NT2/D1 (cell line): ENCODE data around the gene TMEM86A.

Experiments used
- DNase-seq: peaks from one replicate; pipeline ENCODE4 v3.0.0-alpha.2; 2011; ENCODE audit warnings: low read depth, low spot score
- H3K27me3 ChIP-seq: 2 replicates; pipeline ENCODE4 v1.6.0; 2011; ENCODE audit warnings: mild to moderate bottlenecking; ENCODE audit not compliant: insufficient read length, insufficient read depth
- H3K36me3 ChIP-seq: 2 replicates; pipeline ENCODE4 v1.6.1; 2011; ENCODE audit warnings: mild to moderate bottlenecking, low read length, mixed read lengths; ENCODE audit not compliant: insufficient read depth, insufficient read length
- H3K4me1 ChIP-seq: 2 replicates; pipeline ENCODE4 v1.5.1; 2011; ENCODE audit not compliant: insufficient read depth, insufficient read length
- H3K4me3 ChIP-seq: 2 replicates; pipeline ENCODE4 v1.5.1; 2011; ENCODE audit warnings: low read depth; ENCODE audit not compliant: insufficient read length
- H3K9ac ChIP-seq: 2 replicates; pipeline ENCODE4 v1.6.0; 2011; ENCODE audit warnings: low read depth; ENCODE audit not compliant: insufficient read length
- H3K9me3 ChIP-seq: 2 replicates; pipeline ENCODE4 v1.5.1; 2011; ENCODE audit warnings: mild to moderate bottlenecking, low read length; ENCODE audit not compliant: insufficient read depth
- SUZ12 ChIP-seq: IDR thresholded peaks from 2 replicates; pipeline ENCODE4 v1.6.1; 2011; ENCODE audit not compliant: insufficient read length, insufficient read depth; ENCODE audit errors: extremely low read depth
- YY1 ChIP-seq: IDR thresholded peaks from 2 replicates; pipeline ENCODE4 v1.6.1; 2011; ENCODE audit not compliant: insufficient read length, insufficient read depth
- ZNF274 ChIP-seq: IDR thresholded peaks from 2 replicates; pipeline ENCODE4 v1.6.1; 2011; ENCODE audit warnings: mild to moderate bottlenecking, low read depth, low read length

The TMEM86A gene

DNA sequence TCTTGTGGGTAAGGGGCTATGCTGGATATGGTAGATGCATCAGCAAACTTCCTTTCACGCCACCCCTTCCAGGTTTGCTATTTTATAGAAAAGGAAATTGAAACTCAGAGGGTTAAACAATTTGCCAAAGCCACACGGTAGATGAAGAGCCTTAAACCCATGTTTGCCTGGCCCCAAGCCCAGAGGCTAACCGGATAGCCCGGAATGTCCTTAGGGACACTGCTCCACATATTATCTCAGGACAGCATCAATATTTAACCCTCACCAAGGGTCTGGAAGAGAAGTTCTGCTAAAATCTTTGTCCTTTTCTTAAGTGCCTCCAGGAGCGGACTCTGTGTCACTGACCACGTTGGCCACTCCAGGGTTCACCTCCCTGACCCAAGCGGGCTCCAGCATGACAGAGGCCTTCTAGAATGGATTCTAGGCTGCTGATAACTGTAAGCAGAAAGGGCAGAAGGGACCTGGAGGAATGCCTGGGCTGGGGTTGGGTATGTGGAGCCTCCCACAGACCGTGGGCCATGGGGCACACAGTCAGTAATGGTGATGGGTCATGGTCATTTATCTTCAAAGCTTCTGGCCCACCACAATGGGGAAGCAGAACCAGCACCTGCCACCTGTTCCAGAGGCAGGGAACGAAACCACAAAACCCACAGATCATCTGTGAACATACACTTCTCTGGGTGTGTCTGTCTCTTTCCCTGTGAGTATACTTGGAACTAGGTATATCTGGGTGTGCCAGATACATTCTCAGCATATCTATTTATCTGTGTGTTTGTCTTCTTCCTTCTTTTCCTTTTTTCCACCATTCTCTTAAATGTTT lies 5.4 kb upstream of the TMEM86A start:
- no peaks in the 10 kb centered on the region for H3K36me3 ChIP-seq
- no peak for TF ChIP-seq ZNF274
- DNase-seq, result no peak
- H3K4me1 ChIP-seq, result no peaks in the 10 kb centered on the region
- H3K4me3 ChIP-seq, result no peak overlapping the region
- peaks cover 10% of the 10 kb centered on the region for H3K27me3 ChIP-seq
- H3K9ac ChIP-seq, result no peak overlapping the region
- no peaks in the 10 kb centered on the region for H3K9me3 ChIP-seq

GRCh38 chr11:18696638-18697225 lies 1.8 kb upstream of the TMEM86A start:
- DNase-seq, result no peak
- Histone ChIP-seq H3K36me3 (no peaks in the 10 kb centered on the region), H3K9ac (no peak overlapping the region), H3K4me3 (no peak overlapping the region), H3K4me1 (no peaks in the 10 kb centered on the region), H3K27me3 (peaks cover 22% of the 10 kb centered on the region), H3K9me3 (no peaks in the 10 kb centered on the region)
- TF ChIP-seq YY1 (no peak), ZNF274 (no peak), SUZ12 (no peak)

DNA sequence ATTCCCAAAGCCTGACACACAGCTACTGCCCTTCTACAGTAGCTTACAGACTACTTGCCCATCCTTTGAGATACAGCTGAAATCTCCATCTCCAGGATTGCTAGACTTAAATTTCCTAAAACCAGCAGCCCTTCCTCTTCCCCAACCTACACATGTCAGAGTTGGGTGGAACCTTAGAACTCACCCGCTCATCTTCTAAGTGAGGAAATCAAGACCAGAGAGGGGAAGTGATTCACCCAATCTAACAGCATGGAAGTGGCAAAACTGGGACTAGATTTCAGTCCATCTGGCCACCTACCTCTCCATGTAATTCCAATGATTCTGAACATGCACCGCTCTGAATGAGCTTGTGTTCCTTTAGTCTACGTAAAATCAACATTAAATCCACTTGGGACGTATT lies 1.0 kb upstream of the TMEM86A start:
- Histone ChIP-seq H3K9me3 (no peaks in the 10 kb centered on the region), H3K9ac (no peak overlapping the region), H3K27me3 (peaks cover 22% of the 10 kb centered on the region), H3K4me3 (no peak overlapping the region), H3K36me3 (no peaks in the 10 kb centered on the region), H3K4me1 (no peaks in the 10 kb centered on the region)
- TF ChIP-seq YY1 (no peak), SUZ12 (no peak), ZNF274 (no peak)
- DNase-seq, result no peak

GRCh38 chr11:18699269-18699596 lies 654 bp downstream of the TMEM86A start:
- no peaks in the 10 kb centered on the region for H3K9me3 ChIP-seq
- TF ChIP-seq YY1 (no peak), ZNF274 (no peak), SUZ12 (no peak)
- no peaks in the 10 kb centered on the region for H3K36me3 ChIP-seq
- no peaks in the 10 kb centered on the region for H3K4me1 ChIP-seq
- DNase-seq, result no peak
- H3K9ac ChIP-seq, result peak overlapping the region; percentile 42
- H3K4me3 ChIP-seq, result peak overlapping the region; percentile 40
- H3K27me3 ChIP-seq, result peaks cover 22% of the 10 kb centered on the region

- H3K9me3 ChIP-seq, result no peaks in the 10 kb centered on the region
- no peak for TF ChIP-seq SUZ12
- no peak for TF ChIP-seq YY1
- TF ChIP-seq ZNF274, result no peak
Measured at GRCh38 chr11:18699848-18700261, 1.3 kb downstream of the TMEM86A start.

DNA sequence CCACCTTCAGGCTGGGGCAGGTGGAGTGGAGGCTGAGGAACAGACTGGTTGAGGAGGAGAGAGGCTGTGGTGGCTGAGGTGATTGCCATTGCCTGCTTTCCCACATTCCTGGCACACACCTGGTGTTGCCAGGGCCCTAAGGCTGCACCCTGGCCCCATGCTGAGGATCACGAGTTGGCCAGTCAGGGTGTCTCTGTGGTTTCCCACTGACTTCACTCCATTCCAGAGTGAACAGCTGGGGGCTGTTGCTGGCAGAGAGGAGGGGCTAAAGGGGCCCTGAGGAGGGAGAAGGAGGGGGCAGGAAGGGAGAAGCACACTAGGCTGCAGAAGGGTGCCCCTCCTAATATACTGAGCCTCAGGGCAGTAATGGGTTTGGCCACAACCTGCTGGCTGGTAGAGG lies 1.8 kb downstream of the TMEM86A start:
- Histone ChIP-seq H3K4me1 (no peaks in the 10 kb centered on the region), H3K27me3 (peaks cover 22% of the 10 kb centered on the region), H3K9me3 (no peaks in the 10 kb centered on the region), H3K9ac (no peak overlapping the region), H3K36me3 (no peaks in the 10 kb centered on the region), H3K4me3 (no peak overlapping the region)
- DNase-seq, result no peak
- TF ChIP-seq ZNF274 (no peak), SUZ12 (no peak), YY1 (no peak)

More at GRCh38 chr11:18699848-18700261, 1.3 kb downstream of the TMEM86A start:
- Histone ChIP-seq H3K4me1 (no peaks in the 10 kb centered on the region), H3K27me3 (peaks cover 22% of the 10 kb centered on the region), H3K4me3 (no peak overlapping the region), H3K36me3 (no peaks in the 10 kb centered on the region), H3K9ac (peak overlapping the region; percentile 42)
- no peak for DNase-seq

GRCh38 chr11:18700872-18701271 lies 2.3 kb downstream of the TMEM86A start:
- TF ChIP-seq SUZ12 (no peak), ZNF274 (no peak), YY1 (no peak)
- H3K9ac ChIP-seq, result no peak overlapping the region
- no peak for DNase-seq
- H3K36me3 ChIP-seq, result no peaks in the 10 kb centered on the region
- H3K4me1 ChIP-seq, result no peaks in the 10 kb centered on the region
- no peaks in the 10 kb centered on the region for H3K9me3 ChIP-seq
- H3K4me3 ChIP-seq, result no peak overlapping the region
- H3K27me3 ChIP-seq, result peaks cover 22% of the 10 kb centered on the region

DNA sequence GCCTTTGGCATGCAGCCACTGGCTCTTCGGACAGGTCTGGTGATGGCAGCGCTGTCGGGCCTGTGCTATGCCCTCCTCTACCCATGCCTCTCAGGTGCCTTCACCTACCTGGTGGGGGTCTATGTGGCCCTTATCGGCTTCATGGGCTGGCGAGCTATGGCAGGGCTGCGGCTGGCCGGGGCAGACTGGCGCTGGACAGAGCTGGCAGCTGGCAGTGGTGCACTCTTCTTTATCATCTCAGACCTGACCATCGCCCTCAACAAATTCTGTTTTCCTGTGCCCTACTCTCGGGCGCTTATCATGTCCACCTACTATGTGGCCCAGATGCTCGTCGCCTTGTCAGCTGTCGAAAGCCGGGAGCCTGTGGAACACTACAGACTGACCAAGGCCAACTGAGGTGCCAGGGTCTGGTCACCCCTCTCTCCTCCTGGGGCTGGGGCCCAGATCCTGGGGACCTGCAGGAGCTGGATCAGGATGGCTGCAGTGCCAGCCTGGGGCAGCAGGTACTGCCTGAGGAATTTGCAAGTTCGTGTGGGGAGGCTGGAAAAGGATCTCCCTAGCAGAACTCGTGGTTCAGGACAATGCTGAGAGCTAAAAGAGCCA lies 3.1 kb downstream of the TMEM86A start:
- TF ChIP-seq ZNF274 (no peak), YY1 (no peak), SUZ12 (no peak)
- DNase-seq, result no peak

More for the DNA sequence above, 3.1 kb downstream of the TMEM86A start:
- Histone ChIP-seq H3K36me3 (no peaks in the 10 kb centered on the region), H3K9me3 (no peaks in the 10 kb centered on the region), H3K9ac (no peak overlapping the region), H3K4me1 (no peaks in the 10 kb centered on the region), H3K27me3 (peaks cover 22% of the 10 kb centered on the region), H3K4me3 (no peak overlapping the region)
